ENCODE results near the gene SYK.

The SYK gene

DNA sequence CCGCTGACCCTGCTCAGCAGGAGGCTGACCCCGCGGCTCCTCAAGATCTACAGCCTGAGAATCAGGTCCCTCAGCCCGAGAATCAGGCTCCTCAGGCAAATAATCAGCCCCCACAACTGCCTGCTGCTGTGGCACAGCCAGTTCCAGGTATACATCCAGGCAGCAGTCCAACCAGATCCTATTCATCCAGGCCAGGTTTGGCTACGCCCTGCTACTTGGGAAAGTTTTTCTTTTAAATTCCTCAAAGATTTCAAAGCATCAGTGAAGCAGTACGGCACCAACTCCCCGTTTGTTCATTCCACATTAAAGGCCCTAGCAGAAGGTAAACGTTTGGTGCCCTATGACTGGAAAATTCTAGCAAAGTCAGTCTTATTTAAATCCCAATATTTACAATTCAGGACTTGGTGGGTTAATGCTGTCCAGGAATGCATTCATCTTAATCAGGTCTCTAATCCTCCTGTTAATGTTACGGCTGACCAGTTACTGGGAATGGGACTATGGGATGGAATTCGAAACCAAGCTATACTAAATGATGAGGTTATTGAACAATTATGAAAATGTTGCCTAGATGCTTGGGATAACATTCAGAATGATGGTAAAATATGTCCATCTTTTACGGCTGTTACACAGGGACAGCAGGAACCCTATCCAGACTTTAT lies 102.3 kb downstream of the SYK start:
- ATAC-seq = no peak
- peaks cover 42% of the 10 kb centered on the region for H3K4me1 Mint-ChIP-seq
- no peaks in the 10 kb centered on the region for H3K27me3 Mint-ChIP-seq
- H3K9me3 Mint-ChIP-seq = no peaks in the 10 kb centered on the region
- H3K36me3 Mint-ChIP-seq = peaks cover 32% of the 10 kb centered on the region
- H3K4me3 Mint-ChIP-seq = no peak overlapping the region
- H3K27ac Mint-ChIP-seq = peak overlapping the region; percentile 69

DNA sequence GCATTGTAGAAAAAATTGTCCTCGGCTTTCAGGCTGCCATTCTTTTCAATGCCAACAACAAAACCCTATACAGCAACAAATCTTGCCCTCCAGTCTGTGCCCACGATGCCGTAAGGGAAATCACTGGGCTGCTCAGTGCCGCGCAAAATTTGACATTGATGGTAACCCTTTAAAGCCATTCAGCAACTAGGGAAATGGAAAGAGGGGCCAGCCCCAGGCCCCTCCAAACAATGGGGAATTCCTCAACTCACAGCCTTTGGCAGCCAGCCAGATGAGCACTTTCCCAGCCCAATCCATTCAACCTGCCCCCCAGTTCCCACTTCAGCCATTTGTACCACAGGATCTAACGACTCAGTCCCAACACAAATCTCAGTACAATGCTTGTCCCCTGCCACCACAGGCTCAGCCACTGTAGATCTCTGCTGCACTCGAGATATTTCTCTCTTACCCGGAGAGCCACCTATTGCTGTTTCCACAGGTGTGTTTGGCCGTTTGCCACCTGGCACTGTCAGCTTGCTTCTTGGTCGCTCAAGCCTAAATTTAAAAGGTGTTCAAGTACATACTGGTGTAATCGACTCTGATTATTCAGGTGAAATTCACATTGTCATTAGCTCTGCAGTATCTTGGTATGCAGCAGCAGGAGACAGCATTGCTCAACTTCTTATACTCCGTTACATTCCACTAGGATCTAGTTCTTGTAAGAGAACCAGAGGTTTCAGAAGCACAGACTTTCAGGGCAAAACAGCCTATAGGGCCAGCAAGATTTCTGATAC lies 103.3 kb downstream of the SYK start:
- peaks cover 44% of the 10 kb centered on the region for H3K4me1 Mint-ChIP-seq
- ATAC-seq = no peak
- no peak overlapping the region for H3K4me3 Mint-ChIP-seq
- H3K9me3 Mint-ChIP-seq = no peaks in the 10 kb centered on the region
- H3K27me3 Mint-ChIP-seq = no peaks in the 10 kb centered on the region
- peak overlapping the region; percentile 56 for H3K27ac Mint-ChIP-seq
- peaks cover 25% of the 10 kb centered on the region for H3K36me3 Mint-ChIP-seq

DNA sequence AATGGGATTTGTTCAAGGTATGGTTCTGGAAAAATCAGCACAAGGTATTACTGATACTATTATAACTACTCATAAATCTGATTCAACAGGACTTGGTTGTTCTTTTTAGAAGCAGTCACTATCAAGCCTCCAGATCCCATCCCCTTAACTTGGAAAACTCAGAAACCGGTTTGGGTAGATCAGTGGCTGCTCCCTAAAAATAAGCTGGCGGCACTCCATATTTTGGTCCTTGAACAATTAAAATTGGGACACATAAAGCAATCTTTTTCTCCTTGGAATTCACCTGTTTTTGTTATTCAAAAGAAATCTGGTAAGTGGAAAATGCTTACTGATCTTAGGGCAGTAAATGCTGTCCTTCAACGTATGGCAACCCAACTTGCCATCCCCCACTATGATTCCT lies 104.2 kb downstream of the SYK start:
- Mint-ChIP-seq H3K36me3 (peaks cover 21% of the 10 kb centered on the region), H3K9me3 (no peaks in the 10 kb centered on the region), H3K4me3 (no peak overlapping the region), H3K27me3 (no peaks in the 10 kb centered on the region), H3K27ac (no peak overlapping the region), H3K4me1 (peaks cover 53% of the 10 kb centered on the region)
- no peak for ATAC-seq

DNA sequence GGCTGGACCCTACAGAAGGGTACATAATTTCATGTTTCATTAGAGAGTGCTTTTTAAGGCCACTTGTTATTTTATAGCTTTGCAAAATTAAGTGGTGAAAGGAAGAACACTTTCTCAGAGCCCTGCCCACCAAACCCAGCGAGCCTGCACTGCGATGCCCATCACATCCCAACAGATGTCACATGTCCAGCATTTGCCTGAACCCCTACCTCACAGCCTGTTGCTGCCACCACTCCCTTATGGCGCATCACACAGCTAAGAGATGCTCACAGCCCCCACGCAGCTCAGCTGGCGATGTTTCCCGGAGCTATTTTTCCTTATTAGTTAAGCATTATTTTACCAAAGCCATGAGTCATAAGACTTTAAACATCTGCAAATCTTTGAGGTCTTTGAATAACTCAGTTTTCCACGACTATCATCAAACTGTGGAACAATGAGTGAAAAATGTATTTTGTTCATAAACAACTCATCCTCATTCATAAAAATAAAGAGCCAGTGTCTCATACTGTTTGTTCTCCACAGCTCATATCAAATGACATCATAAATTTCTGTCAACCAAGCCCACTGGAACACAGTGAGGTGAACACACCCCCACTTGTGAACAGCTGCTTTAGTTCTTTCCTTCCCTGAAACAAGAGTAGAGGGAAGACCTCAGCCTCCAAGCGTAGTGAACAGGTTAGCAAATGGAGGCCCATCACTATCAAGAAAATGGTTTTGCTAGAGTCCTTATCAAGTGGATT lies 104.9 kb downstream of the SYK start:
- Mint-ChIP-seq H3K27me3 (no peaks in the 10 kb centered on the region), H3K9me3 (no peaks in the 10 kb centered on the region), H3K27ac (no peak overlapping the region), H3K36me3 (peaks cover 21% of the 10 kb centered on the region), H3K4me3 (no peak overlapping the region), H3K4me1 (peaks cover 60% of the 10 kb centered on the region)
- no peak for ATAC-seq

DNA sequence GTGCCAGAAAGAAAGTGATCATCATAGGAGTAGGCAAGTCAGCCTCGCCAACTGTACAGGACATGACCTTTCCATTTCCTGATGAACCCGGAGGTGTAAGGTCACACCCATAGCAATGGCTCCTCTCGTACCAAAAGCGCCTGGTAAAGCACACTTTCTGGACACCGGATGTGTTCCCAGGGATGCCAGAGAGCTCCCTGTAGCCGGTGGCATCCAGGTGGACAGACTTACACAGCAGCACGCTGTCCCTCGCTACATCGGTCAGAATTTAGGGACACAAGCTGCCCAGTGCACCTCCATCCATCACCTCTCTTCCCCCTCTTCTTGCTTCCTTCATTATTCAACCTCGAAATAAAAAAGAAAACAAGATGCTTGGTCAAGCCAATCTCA lies 105.4 kb downstream of the SYK start:
- Mint-ChIP-seq H3K4me3 (no peak overlapping the region), H3K36me3 (peaks cover 17% of the 10 kb centered on the region), H3K27ac (no peak overlapping the region), H3K4me1 (peaks cover 61% of the 10 kb centered on the region), H3K9me3 (no peaks in the 10 kb centered on the region), H3K27me3 (no peaks in the 10 kb centered on the region)
- no peak for ATAC-seq

DNA sequence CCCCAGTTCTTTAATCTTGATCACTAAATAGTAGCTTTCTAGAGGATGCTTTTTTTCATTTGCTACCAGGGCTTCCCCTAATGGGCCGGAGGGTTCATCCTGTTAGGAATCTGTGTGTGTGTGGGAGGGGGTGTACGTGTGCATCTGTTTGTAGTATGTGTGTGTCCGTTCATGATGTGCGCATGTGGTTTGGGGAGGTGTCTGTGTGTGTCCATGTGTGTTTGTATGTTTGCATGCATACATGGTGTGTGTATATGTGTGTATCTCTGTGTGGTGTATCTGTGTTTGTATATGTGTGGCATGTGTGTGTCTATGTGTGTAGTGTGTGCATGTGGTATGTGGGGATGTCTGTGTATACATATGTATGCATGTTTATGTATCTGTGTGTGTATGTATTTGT lies 106.2 kb downstream of the SYK start:
- H3K4me1 Mint-ChIP-seq = peaks cover 55% of the 10 kb centered on the region
- no peak for ATAC-seq
- no peak overlapping the region for H3K4me3 Mint-ChIP-seq

DNA sequence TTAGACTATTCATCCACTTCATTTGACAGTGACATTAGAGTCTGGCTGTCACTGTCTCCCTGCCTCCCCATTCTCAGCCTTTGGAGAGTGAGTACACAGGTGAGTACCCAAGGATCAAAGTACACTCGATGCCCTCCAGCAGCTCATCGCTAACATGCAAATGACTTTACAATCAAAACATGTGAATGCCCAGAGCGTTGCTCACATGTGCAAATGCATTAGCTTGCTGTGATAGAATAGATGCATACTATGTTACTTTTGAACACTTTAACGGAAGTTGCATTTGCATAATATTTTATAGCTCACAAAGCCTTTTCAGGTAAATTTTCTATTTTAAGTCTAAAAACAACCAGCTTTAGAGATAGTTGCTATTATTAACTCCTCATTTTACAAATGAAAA lies 107.6 kb downstream of the SYK start:
- ATAC-seq = peak; percentile 70
- no peak overlapping the region for H3K27ac Mint-ChIP-seq
- no peaks in the 10 kb centered on the region for H3K36me3 Mint-ChIP-seq
- peaks cover 46% of the 10 kb centered on the region for H3K4me1 Mint-ChIP-seq
- H3K9me3 Mint-ChIP-seq = no peaks in the 10 kb centered on the region
- no peaks in the 10 kb centered on the region for H3K27me3 Mint-ChIP-seq
- H3K4me3 Mint-ChIP-seq = no peak overlapping the region

More for the DNA sequence above, 106.2 kb downstream of the SYK start:
- H3K27ac Mint-ChIP-seq = no peak overlapping the region
- no peaks in the 10 kb centered on the region for H3K9me3 Mint-ChIP-seq
- H3K36me3 Mint-ChIP-seq = peaks cover 9% of the 10 kb centered on the region
- H3K27me3 Mint-ChIP-seq = no peaks in the 10 kb centered on the region

DNA sequence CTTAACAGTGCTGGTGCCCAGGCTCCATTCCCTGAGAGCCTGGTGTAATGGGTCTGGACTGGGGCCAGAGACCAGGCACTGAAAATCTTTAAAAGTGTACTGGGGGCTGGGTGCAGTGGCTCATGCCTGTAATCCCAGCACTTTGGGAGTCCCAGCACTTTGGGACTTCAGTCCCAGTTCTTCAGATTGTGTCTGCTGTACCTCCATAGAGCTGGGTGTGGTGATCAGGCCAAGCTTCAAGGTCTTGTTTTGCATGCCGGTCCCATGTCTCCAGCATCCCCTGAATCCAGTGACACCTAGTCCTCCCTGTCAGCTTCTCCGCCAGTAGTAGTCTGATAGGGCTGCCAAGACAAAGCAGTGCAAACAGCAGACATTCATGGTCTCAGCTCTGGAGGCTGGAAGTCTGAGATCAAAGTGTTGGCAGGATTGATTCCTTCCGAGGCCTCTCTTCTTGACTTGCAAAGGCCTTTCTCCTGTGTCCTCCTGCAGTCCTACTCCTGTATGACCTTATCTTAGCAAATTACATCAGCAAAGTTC lies 108.2 kb downstream of the SYK start:
- Mint-ChIP-seq H3K4me1 (peaks cover 47% of the 10 kb centered on the region), H3K27ac (no peak overlapping the region), H3K27me3 (no peaks in the 10 kb centered on the region), H3K36me3 (no peaks in the 10 kb centered on the region), H3K9me3 (no peaks in the 10 kb centered on the region), H3K4me3 (no peak overlapping the region)
- no peak for ATAC-seq

DNA sequence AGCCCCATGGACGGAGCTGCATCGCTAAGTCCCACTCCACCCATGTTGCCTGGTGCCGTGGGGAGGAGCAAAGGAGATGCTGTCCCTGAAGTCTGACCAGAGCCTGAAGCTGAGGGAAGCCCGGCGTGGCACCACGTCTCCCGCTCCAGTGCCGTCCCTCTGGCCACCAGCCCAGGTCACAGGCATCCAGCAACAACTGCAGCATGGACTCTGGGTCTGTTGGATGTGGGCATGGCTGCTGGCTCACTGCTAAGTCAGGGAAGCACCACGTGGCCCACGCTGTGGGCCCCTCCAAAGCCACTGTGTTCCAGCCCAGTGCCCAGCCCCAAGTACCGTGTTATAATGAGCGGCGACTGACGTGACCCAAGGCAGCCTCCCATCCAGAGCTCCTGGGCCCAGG lies 112.6 kb downstream of the SYK start:
- Mint-ChIP-seq H3K27ac (no peak overlapping the region), H3K4me3 (no peak overlapping the region), H3K36me3 (no peaks in the 10 kb centered on the region), H3K9me3 (no peaks in the 10 kb centered on the region), H3K4me1 (peaks cover 39% of the 10 kb centered on the region), H3K27me3 (no peaks in the 10 kb centered on the region)
- ATAC-seq = no peak

DNA sequence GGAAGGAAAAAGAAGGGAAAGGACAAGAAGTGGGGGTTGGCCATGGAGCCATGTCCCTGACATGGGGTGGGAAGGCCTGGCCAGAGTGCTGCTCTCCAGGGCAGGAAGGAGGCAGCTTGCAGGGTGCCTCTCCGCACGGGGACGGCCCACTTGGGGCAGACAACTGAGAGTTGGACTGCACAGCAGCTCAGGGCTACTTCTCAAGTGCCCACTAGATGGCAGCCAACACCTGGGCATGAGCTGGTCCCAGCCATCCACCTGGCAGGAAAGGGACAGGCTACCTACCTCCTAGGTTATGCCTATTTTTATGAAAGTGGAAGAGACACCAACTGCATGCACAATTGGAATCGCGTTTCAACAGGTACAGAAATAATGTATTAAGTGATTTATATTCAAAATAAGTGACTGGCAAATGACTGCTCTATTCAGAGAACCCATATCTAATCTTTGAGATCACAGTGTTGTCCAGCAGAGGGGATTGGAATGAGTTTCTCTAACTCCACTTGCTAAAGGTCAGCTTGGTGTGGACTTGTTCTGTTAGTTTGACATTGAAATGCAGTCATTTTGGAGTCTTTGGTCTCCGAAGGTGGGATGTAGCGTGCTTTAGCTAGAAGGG lies 113.4 kb downstream of the SYK start:
- Mint-ChIP-seq H3K9me3 (no peaks in the 10 kb centered on the region), H3K4me1 (peaks cover 34% of the 10 kb centered on the region), H3K27me3 (no peaks in the 10 kb centered on the region), H3K36me3 (no peaks in the 10 kb centered on the region), H3K4me3 (no peak overlapping the region), H3K27ac (peak overlapping the region; percentile 30)
- ATAC-seq = peak; percentile 92

DNA sequence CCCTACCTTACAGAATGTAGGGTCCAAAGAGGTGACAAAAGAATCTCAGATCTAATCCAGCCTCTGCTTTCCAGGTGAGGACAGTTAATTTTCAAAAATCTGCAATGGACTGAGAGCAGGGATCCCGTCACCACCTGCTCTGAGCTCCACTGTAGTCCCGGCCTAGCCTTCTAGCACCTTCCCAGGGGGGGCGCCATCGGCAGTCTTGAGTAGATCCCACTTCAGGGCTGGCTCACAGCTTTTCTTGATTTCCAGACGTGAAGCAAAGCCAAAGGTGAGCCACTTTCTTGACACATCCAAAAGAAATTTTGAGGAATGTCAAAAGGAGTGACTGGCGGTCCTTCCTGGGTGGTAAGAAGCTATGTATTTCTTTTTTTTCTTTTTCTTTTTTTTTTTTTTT lies 114.1 kb downstream of the SYK start:
- H3K4me1 Mint-ChIP-seq = peaks cover 27% of the 10 kb centered on the region
- no peaks in the 10 kb centered on the region for H3K27me3 Mint-ChIP-seq
- H3K36me3 Mint-ChIP-seq = no peaks in the 10 kb centered on the region
- peak overlapping the region; percentile 30 for H3K27ac Mint-ChIP-seq
- no peak for ATAC-seq
- no peak overlapping the region for H3K4me3 Mint-ChIP-seq
- H3K9me3 Mint-ChIP-seq = no peaks in the 10 kb centered on the region

DNA sequence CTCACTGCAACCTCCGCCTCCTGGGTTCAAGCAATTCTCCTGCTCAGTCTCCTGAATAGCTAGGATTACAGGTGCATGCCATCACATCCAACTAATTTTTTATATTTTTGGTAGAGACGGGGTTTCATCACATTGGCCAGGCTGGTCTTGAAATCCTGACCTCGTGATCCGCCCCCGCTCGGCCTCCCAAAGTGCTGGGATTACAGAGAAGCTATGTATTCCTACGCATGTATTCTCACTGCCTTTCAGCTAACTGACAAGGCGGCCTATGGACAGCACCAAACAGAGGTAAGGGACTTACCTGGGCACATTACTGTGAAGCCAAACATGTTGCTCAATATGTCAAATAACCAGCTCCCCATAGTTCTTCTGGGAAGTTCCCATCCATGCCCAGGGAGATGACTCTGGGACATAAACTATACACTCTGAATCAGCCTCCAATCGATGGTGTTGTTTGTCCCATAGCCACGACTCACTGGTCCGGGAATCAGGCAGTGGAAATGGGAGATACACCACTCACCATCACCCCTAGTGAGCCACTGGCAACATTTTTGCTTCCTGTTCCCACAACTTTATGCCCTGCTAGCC lies 114.6 kb downstream of the SYK start:
- H3K27me3 Mint-ChIP-seq = no peaks in the 10 kb centered on the region
- H3K9me3 Mint-ChIP-seq = no peaks in the 10 kb centered on the region
- H3K4me3 Mint-ChIP-seq = no peak overlapping the region
- no peaks in the 10 kb centered on the region for H3K36me3 Mint-ChIP-seq
- peaks cover 21% of the 10 kb centered on the region for H3K4me1 Mint-ChIP-seq
- H3K27ac Mint-ChIP-seq = no peak overlapping the region
- ATAC-seq = no peak

DNA sequence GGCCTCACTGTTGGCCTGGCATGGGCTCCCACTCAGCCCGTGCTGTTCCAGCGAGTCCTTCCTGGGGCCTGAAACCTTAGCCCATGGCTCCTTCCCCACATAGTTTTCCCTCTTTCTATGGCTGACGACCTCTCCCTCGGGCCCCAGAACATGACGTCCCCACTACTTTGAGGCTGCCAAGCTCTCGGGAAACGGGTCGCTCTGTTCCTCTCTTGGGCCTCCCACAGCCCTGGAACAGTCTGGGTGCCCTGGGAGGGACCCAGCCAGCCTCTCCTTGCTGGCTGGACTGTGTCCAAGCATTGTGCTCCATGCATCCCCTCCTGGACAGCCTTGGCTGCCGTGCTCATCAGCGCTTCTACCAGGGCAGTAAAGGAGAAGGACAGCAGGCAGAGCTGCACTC lies 118.3 kb downstream of the SYK start:
- Mint-ChIP-seq H3K4me3 (no peak overlapping the region), H3K4me1 (peaks cover 32% of the 10 kb centered on the region), H3K36me3 (no peaks in the 10 kb centered on the region), H3K27me3 (no peaks in the 10 kb centered on the region), H3K27ac (peak overlapping the region; percentile 7), H3K9me3 (no peaks in the 10 kb centered on the region)
- ATAC-seq = no peak

DNA sequence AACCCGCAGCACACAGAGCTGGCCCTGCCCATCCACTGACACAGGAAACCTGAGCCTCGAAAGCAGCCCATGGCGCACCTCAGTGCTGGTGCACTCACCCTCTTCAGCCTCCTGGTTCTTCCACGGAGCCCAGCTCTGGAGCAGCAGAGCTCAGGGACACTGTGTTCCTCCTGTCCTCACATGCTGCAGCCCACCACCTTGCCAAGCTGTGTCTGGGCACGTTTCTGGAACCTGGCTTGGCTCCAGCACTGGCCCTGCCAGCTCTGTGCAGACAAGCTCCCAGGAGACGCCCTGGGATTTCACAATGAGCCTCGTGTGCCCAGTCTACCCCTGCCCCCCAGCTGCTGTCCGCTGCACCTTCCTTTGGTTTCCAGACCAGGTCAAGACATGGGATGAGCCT lies 119.5 kb downstream of the SYK start:
- no peaks in the 10 kb centered on the region for H3K27me3 Mint-ChIP-seq
- no peaks in the 10 kb centered on the region for H3K36me3 Mint-ChIP-seq
- H3K27ac Mint-ChIP-seq = peak overlapping the region; percentile 7
- ATAC-seq = no peak
- H3K9me3 Mint-ChIP-seq = no peaks in the 10 kb centered on the region
- peaks cover 24% of the 10 kb centered on the region for H3K4me1 Mint-ChIP-seq
- no peak overlapping the region for H3K4me3 Mint-ChIP-seq

DNA sequence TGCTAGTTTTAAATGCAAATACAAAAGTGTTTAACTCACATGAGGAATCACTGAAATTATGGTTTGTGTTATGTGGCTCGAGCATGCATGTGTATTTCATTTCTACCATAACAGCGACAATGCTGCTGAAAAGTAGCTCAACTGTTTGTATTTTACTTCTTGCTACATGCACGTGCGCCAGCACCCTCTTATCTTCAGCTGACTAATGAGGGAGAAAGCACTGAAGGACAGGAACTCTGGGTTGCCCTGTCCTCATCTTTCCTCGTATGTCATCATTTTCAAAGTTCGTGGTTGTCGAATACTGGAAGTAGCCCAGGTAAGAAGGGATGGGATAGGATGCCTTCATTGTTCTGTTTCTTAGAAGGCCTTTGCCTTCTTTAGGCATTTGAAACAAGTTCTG lies 120.3 kb downstream of the SYK start:
- no peak overlapping the region for H3K27ac Mint-ChIP-seq
- ATAC-seq = no peak
- H3K9me3 Mint-ChIP-seq = no peaks in the 10 kb centered on the region

More for the DNA sequence above, 120.3 kb downstream of the SYK start:
- Mint-ChIP-seq H3K4me3 (no peak overlapping the region), H3K36me3 (no peaks in the 10 kb centered on the region), H3K27me3 (no peaks in the 10 kb centered on the region), H3K4me1 (peaks cover 24% of the 10 kb centered on the region)
